Retinal pigment epithelial cell (primary cell): ENCODE results near the gene SH2D5.
"Not testable (repeated sequence)": the region's sequence is repeated elsewhere in the genome, so short reads cannot be mapped to it uniquely, and the experiment has no call there.

ENCODE experiments used
- DNase-seq: peaks from one replicate; pipeline ENCODE4 v3.0.0-alpha.2; 2010; ENCODE audit warnings: low read depth
- H3K4me3 ChIP-seq: 2 replicates; pipeline ENCODE4 v1.5.1; 2011; ENCODE audit warnings: mild to moderate bottlenecking, low read length, control low read depth, moderate library complexity
- TF ChIP-seq, protein P1 (sequence below): conservative IDR thresholded peaks from 2 replicates; pipeline ENCODE4 v1.5.1; 2011; ENCODE audit warnings: low read depth, low read length, control low read depth, inconsistent platforms

Gene SH2D5

DNA sequence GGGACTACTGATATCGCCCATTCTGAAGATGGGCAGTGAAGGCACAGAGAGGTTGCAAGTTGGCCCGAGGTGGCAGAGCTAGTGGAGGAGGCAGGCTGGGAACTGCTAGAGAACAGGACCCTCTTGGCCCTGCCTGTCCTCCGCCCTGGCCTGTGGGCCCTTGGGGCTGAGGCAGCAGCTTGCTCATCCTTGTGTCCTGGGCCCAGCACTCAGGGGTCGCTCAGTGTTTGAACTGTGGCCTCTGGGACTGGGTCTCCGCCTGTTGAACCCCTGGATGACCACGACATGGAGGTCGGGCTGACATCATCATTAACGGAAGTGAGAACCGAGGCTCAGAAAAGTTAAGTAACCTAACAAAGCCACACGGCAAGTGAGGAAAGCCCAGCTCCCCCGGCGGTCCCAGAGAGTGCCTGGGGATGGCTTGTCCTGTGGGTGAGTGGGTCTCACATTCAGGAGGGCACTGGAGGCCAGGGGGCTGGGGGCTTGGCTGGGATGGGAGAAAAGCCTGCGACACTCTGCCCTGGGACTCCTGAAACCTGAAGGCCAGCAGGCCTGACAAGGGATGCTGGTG is 48.4 kb downstream of the SH2D5 start:
- TF ChIP-seq, protein P1, sequence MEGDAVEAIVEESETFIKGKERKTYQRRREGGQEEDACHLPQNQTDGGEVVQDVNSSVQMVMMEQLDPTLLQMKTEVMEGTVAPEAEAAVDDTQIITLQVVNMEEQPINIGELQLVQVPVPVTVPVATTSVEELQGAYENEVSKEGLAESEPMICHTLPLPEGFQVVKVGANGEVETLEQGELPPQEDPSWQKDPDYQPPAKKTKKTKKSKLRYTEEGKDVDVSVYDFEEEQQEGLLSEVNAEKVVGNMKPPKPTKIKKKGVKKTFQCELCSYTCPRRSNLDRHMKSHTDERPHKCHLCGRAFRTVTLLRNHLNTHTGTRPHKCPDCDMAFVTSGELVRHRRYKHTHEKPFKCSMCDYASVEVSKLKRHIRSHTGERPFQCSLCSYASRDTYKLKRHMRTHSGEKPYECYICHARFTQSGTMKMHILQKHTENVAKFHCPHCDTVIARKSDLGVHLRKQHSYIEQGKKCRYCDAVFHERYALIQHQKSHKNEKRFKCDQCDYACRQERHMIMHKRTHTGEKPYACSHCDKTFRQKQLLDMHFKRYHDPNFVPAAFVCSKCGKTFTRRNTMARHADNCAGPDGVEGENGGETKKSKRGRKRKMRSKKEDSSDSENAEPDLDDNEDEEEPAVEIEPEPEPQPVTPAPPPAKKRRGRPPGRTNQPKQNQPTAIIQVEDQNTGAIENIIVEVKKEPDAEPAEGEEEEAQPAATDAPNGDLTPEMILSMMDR, result no peak
- DNase-seq, result no peak
- H3K4me3 ChIP-seq, result no peak overlapping the region

DNA sequence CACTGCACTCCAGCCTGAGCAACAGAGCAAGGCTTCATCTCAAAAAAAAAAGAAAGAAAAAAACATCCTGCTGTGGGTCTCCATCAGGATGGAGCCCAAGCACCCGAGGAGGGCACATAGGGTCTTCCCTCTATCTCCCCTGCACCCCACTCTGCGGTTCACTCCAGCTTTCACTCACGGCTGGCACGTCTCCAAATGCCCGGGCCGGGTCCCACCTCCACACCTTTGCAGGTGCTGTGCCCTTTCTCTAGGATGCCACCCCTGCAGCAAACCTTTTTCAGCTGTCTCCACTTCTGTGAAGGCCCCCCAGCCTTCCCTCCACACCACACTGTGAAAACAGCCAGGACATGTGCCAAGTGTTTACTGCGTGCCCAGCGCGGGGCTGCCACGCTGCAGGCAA is 48.9 kb downstream of the SH2D5 start:
- DNase-seq, result no peak
- TF ChIP-seq, protein P1, result no peak
- H3K4me3 ChIP-seq, result no peak overlapping the region

DNA sequence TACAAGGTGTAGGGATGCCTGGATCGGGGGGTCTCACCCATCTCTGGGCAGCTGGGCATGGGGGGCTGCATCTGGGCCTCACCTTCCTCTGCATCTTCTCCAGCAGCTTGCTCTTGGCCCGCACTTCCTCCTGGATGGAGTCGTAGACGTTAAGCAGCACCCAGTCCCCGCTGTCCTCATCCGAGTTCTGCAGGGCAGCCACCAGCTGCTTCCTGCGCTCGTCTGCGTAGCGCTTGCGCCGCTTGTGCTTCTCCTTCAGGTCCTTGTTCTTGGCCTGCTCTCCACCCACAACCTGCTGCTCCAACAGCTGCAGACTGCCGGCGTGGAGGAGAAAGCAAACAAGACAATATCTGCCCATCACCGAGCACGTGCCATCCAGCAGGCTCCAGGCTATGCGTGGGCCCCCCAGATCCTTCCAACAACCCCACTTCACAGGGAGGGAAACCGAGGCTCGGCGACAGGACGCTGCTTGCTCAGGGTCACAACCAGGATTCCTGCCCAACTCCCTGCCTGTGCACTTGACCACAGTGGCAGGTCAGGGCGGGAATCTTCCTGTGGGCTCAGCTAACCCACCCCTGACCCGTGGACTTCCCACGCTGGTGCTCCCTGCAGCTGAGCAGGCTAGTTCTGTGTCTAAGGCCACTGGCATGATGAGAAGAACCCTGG is 49.8 kb downstream of the SH2D5 start:
- H3K4me3 ChIP-seq, result no peak overlapping the region
- no peak for DNase-seq
- TF ChIP-seq, protein P1, result no peak

DNA sequence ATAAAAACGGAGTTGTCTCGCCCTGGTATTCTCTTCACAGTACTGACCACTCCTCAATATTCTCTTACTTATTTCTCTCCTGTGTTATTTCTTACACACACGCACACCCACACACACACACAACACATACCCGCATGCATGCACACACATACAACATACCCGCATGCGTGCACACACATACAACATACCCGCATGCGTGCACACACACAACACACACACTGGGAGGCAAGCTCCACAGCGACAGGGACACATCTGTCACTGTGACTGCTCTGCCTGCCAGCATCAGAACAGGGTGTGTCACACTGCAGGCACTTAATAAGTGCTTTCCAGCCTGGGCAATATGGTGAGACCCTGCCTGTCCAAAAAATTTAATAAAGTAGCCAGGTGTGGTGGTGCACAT is 50.5 kb downstream of the SH2D5 start:
- DNase-seq, result no peak
- no peak overlapping the region for H3K4me3 ChIP-seq
- TF ChIP-seq, protein P1, result no peak

DNA sequence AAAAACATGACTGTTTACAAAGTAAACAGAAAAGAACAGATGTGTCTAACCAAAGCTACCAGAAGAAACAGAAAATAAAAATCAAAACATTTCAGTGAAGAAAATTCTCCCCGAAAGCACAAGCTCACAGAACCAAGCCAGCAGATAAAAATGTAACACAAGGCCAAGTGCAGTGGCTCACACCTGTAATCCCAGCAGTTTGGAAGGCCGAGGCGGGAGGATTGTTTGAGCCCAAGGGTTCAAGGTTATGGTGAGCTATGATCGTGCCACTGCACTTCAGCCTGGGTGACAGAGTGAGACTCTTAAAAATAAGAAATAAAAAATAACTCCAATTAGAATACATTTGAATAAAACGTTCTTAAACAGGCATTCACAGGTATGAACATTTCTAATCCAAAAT is 52.2 kb downstream of the SH2D5 start:
- H3K4me3 ChIP-seq, result no peak overlapping the region
- TF ChIP-seq, protein P1, result no peak
- DNase-seq, result no peak

DNA sequence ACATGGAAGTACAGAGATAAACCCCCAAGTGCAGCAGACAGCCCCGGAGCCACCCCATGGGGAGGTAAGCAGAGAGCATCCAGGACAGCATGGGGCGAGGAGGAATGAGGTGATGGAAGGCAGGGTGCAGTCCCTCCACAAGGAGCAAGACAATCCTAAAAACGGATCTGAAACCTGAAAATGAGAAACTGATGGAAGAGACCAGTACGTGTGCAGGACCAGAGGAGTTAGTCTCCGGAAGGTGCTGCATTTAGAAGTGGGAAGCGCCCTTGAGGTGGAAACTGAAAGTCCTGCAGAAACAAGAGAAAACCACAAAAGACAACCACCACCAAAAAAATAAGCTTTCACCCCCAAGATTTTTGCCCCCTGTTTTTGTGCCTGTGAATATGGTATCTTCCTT is 53.9 kb downstream of the SH2D5 start:
- H3K4me3 ChIP-seq, result no peak overlapping the region
- DNase-seq, result no peak
- TF ChIP-seq, protein P1, result no peak

DNA sequence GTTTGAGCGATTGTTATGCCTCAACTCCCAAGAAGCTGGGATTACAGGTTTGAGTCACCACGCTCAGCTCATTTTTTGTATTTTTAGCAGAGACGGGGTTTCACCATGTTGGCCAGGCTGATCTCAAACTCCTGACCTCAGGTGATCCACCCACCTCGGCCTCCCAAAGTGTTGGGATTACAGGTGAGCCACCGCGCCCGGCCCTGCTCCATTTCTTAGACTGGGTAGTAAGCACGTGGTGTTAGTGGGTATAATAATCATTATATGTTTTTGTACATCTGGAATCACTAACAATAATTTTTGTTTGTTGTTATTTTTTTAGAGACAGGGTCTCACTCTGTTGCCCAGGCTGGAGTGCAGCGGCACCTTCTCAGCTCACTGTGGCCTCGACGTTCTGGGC is 58.9 kb downstream of the SH2D5 start:
- H3K4me3 ChIP-seq, DNase-seq: not testable (repeated sequence)
